ACC112 (cell line): Measurements from ENCODE around the gene LHCGR.
"Not testable (repeated sequence)": the region's sequence is repeated elsewhere in the genome, so short reads cannot be mapped to it uniquely, and the experiment has no call there.

ENCODE experiments used
- H2AFZ ChIP-seq: fragments of 200-600 bp; sonication (generic); one replicate; pipeline ENCODE4 v1.6.0; 2017; ENCODE audit warnings: antibody characterized with exemption, low read length; ENCODE audit not compliant: unreplicated experiment
- H3K27ac ChIP-seq: fragments of 200-600 bp; sonication (generic); 2 replicates; pipeline ENCODE4 v1.5.1; 2014; ENCODE audit warnings: low read depth, mild to moderate bottlenecking, antibody characterized with exemption, low read length, moderate library complexity
- H3K27me3 ChIP-seq: fragments of 200-600 bp; sonication (generic); 2 replicates; pipeline ENCODE4 v1.6.1; 2014; ENCODE audit warnings: mild to moderate bottlenecking, antibody characterized with exemption, low read length, moderate library complexity, mixed read lengths; ENCODE audit not compliant: insufficient read depth
- H3K36me3 ChIP-seq: fragments of 200-600 bp; sonication (generic); 2 replicates; pipeline ENCODE4 v1.6.1; 2016; ENCODE audit warnings: mild to moderate bottlenecking, antibody characterized with exemption, low read length, moderate library complexity, mixed read lengths; ENCODE audit not compliant: insufficient read depth
- H3K4me1 ChIP-seq: fragments of 200-600 bp; sonication (generic); one replicate; pipeline ENCODE4 v1.6.1; 2016; ENCODE audit warnings: low read length, mixed read lengths; ENCODE audit not compliant: insufficient read depth, unreplicated experiment, control insufficient read depth
- H3K4me3 ChIP-seq: fragments of 200-600 bp; sonication (generic); 2 replicates; pipeline ENCODE4 v1.5.1; 2014; ENCODE audit warnings: mild to moderate bottlenecking, low read depth, low read length
- H3K79me2 ChIP-seq: fragments of 200-600 bp; sonication (generic); one replicate; pipeline ENCODE4 v1.6.0; 2016; ENCODE audit warnings: low read length; ENCODE audit not compliant: control insufficient read depth, unreplicated experiment, insufficient read depth

LHCGR gene

GRCh38 chr2:48749291-48750127, 6.0 kb downstream of the LHCGR start:
- H3K4me3 ChIP-seq: no peak overlapping the region
- H3K79me2 ChIP-seq: no peaks in the 10 kb centered on the region
- H3K36me3 ChIP-seq: no peaks in the 10 kb centered on the region
- no peaks in the 10 kb centered on the region for H3K4me1 ChIP-seq
- H3K27ac ChIP-seq: no peak overlapping the region
- no peak overlapping the region for H2AFZ ChIP-seq
- H3K27me3 ChIP-seq: peaks cover 22% of the 10 kb centered on the region

GRCh38 chr2:48747319-48747718, 8.2 kb downstream of the LHCGR start:
- Histone ChIP-seq H3K27ac (no peak overlapping the region), H3K4me3 (no peak overlapping the region), H3K36me3 (no peaks in the 10 kb centered on the region), H2AFZ (no peak overlapping the region), H3K27me3 (peaks cover 11% of the 10 kb centered on the region), H3K4me1 (no peaks in the 10 kb centered on the region), H3K79me2 (no peaks in the 10 kb centered on the region)

GRCh38 chr2:48739236-48739635, 16.3 kb downstream of the LHCGR start:
- H3K4me1 ChIP-seq: not testable (repeated sequence)

GRCh38 chr2:48738806-48739205, 16.7 kb downstream of the LHCGR start:
- H3K4me1 ChIP-seq: no peaks in the 10 kb centered on the region

More at GRCh38 chr2:48739236-48739635, 16.3 kb downstream of the LHCGR start:
- H3K79me2 ChIP-seq, H3K27ac ChIP-seq, H2AFZ ChIP-seq, H3K4me3 ChIP-seq, H3K36me3 ChIP-seq, H3K27me3 ChIP-seq: not testable (repeated sequence)

GRCh38 chr2:48736251-48736650, 19.3 kb downstream of the LHCGR start:
- Histone ChIP-seq H3K36me3 (no peaks in the 10 kb centered on the region), H3K27me3 (peaks cover 35% of the 10 kb centered on the region), H3K4me1 (no peaks in the 10 kb centered on the region), H3K79me2 (no peaks in the 10 kb centered on the region), H2AFZ (no peak overlapping the region), H3K27ac (no peak overlapping the region), H3K4me3 (no peak overlapping the region)

More at GRCh38 chr2:48738806-48739205, 16.7 kb downstream of the LHCGR start:
- no peak overlapping the region for H2AFZ ChIP-seq
- H3K27ac ChIP-seq: no peak overlapping the region
- H3K27me3 ChIP-seq: peaks cover 13% of the 10 kb centered on the region
- no peak overlapping the region for H3K4me3 ChIP-seq
- H3K36me3 ChIP-seq: no peaks in the 10 kb centered on the region
- no peaks in the 10 kb centered on the region for H3K79me2 ChIP-seq

- no peak overlapping the region for H3K27ac ChIP-seq
- H3K36me3 ChIP-seq: no peaks in the 10 kb centered on the region
- H3K27me3 ChIP-seq: peaks cover 35% of the 10 kb centered on the region
- H2AFZ ChIP-seq: no peak overlapping the region
- no peaks in the 10 kb centered on the region for H3K4me1 ChIP-seq
- H3K4me3 ChIP-seq: no peak overlapping the region
- no peaks in the 10 kb centered on the region for H3K79me2 ChIP-seq
These were observed 20.8 kb downstream of the LHCGR start for GRCh38 chr2:48734576-48735303.

GRCh38 chr2:48733067-48733503, 22.4 kb downstream of the LHCGR start:
- no peak overlapping the region for H3K4me3 ChIP-seq
- H3K4me1 ChIP-seq: no peaks in the 10 kb centered on the region
- H3K79me2 ChIP-seq: no peaks in the 10 kb centered on the region
- peaks cover 35% of the 10 kb centered on the region for H3K27me3 ChIP-seq
- H2AFZ ChIP-seq: no peak overlapping the region
- no peaks in the 10 kb centered on the region for H3K36me3 ChIP-seq
- H3K27ac ChIP-seq: no peak overlapping the region

GRCh38 chr2:48728840-48729239, 26.7 kb downstream of the LHCGR start:
- Histone ChIP-seq H3K4me1 (no peaks in the 10 kb centered on the region), H3K79me2 (no peaks in the 10 kb centered on the region), H3K36me3 (no peaks in the 10 kb centered on the region), H3K27me3 (peaks cover 22% of the 10 kb centered on the region), H3K27ac (no peak overlapping the region), H3K4me3 (no peak overlapping the region), H2AFZ (no peak overlapping the region)

GRCh38 chr2:48728295-48728694, 27.2 kb downstream of the LHCGR start:
- peaks cover 17% of the 10 kb centered on the region for H3K27me3 ChIP-seq
- H2AFZ ChIP-seq: no peak overlapping the region
- no peak overlapping the region for H3K27ac ChIP-seq
- H3K36me3 ChIP-seq: no peaks in the 10 kb centered on the region
- H3K4me1 ChIP-seq: no peaks in the 10 kb centered on the region
- no peak overlapping the region for H3K4me3 ChIP-seq
- no peaks in the 10 kb centered on the region for H3K79me2 ChIP-seq

- Histone ChIP-seq H3K79me2 (no peaks in the 10 kb centered on the region), H3K4me3 (no peak overlapping the region), H3K36me3 (no peaks in the 10 kb centered on the region), H3K27ac (no peak overlapping the region), H2AFZ (no peak overlapping the region), H3K4me1 (peaks cover 6% of the 10 kb centered on the region), H3K27me3 (peaks cover 11% of the 10 kb centered on the region; the same call in 1 of the 2 replicates)
These were observed 28.0 kb downstream of the LHCGR start for GRCh38 chr2:48727560-48727959.
